Epithelial cell of esophagus (primary cell): Measurements from ENCODE around the gene SENP2.

Experiments
- DNase-seq: peaks from one replicate; pipeline ENCODE4 v3.0.0; 2010; ENCODE audit warnings: low read depth
- H3K4me3 ChIP-seq: 2 replicates; pipeline ENCODE4 v1.5.1; 2011; ENCODE audit warnings: mild to moderate bottlenecking, low read length, control low read depth
- TF ChIP-seq, protein P1 (sequence below): IDR thresholded peaks from 2 replicates; pipeline ENCODE4 v1.5.1; 2011; ENCODE audit warnings: low read depth, mild to moderate bottlenecking, low read length, control low read depth, inconsistent platforms; ENCODE audit not compliant: insufficient read depth; ENCODE audit errors: missing control alignments

Gene SENP2

DNA sequence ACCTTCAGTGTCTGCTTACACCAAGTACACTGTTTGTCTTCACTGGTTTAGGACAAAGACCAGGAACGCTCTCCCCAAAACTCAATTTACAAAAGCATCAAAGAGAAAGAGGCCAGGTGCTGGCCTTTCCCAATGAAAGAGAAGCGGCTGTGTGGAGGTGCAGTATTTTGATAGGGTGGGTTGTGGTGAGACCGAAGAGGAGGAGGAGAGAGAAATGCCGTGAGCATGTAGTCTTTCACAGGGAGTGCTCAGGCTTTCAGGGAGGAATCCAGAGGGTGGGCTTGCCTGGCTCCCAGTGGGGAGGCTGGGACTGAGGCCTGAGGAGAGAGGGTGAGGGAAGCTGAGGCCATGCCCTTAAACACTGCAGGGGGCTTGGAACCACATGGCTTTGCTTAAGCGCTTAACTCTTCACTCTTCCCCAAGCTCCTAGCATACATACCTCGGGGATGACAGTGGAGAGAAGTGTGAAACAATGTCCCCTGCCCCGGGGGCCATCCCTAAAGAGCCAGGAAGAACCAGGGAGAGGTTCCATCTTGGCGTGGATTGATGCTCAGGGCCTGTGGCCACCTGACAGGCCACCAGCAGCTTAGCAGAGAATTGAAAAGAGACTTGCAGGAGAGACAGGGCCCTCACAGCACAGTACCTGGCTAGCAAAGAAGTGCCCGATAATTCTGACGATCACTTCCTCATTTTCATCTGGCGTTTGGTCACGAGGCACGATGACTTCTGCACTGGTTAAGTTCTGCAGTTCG, 60.5 kb downstream of the SENP2 start:
- no peak overlapping the region for H3K4me3 ChIP-seq
- TF ChIP-seq, protein P1, sequence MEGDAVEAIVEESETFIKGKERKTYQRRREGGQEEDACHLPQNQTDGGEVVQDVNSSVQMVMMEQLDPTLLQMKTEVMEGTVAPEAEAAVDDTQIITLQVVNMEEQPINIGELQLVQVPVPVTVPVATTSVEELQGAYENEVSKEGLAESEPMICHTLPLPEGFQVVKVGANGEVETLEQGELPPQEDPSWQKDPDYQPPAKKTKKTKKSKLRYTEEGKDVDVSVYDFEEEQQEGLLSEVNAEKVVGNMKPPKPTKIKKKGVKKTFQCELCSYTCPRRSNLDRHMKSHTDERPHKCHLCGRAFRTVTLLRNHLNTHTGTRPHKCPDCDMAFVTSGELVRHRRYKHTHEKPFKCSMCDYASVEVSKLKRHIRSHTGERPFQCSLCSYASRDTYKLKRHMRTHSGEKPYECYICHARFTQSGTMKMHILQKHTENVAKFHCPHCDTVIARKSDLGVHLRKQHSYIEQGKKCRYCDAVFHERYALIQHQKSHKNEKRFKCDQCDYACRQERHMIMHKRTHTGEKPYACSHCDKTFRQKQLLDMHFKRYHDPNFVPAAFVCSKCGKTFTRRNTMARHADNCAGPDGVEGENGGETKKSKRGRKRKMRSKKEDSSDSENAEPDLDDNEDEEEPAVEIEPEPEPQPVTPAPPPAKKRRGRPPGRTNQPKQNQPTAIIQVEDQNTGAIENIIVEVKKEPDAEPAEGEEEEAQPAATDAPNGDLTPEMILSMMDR, result no peak
- no peak for DNase-seq

DNA sequence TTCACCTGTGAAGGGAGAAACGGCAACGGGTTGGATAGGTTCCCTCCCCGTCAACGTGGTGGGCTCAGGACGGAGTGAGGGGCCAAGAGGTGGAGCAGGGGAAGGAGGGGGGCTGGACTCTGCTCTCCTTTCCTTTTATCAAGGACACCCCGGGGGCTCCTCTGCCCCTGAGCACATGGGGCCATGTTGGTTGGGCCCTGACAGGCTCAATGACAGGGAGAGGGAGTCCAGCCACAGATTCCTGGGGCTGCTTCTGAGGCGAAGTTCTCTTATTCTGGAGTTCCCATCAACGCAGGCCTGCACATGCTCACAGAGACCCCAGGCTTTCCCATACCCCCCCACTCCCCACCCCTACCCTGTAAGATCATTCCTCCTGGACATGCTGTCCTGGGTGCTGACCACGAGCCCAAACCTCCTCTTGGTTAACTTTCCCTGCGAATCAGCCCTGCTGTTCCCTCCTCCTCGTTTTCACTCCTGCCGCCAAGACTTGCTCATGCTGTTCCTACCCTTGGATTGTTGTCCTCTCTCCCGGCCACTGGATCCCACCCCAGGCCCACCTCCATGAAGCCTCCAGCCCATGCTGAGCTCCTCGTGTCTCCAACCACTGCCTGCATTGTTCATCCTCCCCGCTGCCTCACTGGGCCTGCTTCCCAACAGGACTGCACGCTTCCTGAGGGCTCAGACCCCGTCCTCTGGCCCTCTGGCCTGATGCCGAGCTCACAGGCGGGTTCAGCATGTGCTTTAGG, 61.2 kb downstream of the SENP2 start:
- no peak overlapping the region for H3K4me3 ChIP-seq
- TF ChIP-seq, protein P1, result no peak
- DNase-seq, result no peak

DNA sequence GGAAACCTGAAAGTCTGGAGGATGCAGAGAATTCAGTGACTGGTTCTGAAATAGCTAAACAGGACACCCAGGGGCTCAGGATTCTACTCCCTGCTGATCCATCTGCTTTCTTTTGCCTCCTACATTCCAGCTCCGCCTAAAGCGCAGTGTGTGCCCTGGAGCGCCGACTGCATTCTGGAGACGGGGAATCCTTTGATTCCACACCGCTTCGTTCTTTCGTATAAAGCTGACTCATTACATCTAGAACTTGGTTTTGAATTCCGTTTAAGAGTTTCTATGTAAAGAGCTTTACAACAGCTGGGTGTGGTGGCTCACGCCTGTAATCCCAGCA, 61.8 kb downstream of the SENP2 start:
- DNase-seq, result no peak
- TF ChIP-seq, protein P1, result no peak
- no peak overlapping the region for H3K4me3 ChIP-seq

DNA sequence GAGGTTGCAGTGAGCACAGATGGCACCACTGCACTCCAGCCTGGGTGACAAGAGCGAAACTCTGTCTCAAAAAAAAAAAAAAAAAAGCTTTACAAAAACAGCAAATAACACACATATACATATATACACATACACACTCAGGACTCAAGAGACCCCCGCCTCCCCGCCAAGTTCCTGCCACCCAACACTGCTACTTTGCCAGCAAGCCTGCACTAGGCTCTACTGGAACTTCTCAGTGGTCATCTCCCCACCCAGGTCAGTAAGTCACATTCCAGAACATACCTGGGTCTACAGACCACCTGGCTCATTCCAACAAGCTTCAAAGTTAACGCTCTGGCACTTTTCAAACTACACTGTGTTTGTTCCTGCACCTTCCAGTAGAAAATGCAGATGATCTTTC, 62.3 kb downstream of the SENP2 start:
- TF ChIP-seq, protein P1, result no peak
- no peak for DNase-seq
- H3K4me3 ChIP-seq, result no peak overlapping the region

DNA sequence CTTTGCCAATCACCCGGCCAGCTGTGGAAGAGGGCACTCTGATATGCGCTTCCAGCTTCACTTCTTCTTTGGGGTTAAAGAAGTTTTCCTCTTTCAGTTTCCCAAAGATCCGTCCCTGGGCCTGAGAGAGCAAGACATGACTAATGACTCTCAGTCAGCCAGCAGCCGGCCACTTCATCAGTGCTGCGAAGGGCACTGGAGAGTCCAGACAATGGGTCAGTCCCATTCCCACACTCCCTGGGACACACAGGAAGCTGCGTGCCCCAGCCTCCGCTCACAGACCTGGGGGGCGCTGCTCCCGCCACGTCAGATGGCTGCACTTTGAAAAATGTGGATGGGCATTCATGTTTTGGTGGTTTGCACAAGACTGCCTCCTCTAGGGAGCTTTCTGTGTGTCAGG, 63.3 kb downstream of the SENP2 start:
- no peak overlapping the region for H3K4me3 ChIP-seq
- no peak for DNase-seq
- TF ChIP-seq, protein P1, result no peak

DNA sequence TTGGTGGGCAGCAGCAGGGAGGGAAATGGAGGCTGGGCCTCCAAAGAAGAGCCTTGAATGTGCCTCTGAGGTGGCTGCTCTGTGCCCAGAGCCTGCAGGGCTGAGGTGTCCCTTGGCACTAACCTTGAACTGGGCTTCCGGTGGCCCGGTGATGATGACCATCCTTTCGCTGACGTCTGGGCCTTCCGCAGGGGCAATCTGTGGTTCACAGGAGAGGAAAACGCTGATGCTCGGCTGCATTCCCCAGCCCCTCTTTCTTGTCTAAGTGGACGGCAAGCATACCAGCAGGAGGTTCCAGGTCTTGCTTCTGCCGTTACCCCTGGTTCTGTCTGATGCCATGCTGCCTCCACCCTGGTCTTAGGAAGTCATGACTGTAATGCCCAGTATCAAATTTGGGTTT, 65.9 kb downstream of the SENP2 start:
- no peak overlapping the region for H3K4me3 ChIP-seq
- no peak for DNase-seq
- TF ChIP-seq, protein P1, result no peak
